Loucy (cell line): Measurements from ENCODE around the gene PWP2.
"Not testable (repeated sequence)": the region's sequence is repeated elsewhere in the genome, so short reads cannot be mapped to it uniquely, and the experiment has no call there.

Experiments used
- CTCF ChIP-seq: fragments of 200-600 bp; sonication (generic); conservative IDR thresholded peaks from 2 replicates; pipeline ENCODE4 v1.5.1; 2014; ENCODE audit warnings: mild to moderate bottlenecking, antibody characterized with exemption, low read length
- EZH2phosphoT487 ChIP-seq: fragments of 200-600 bp; IDR thresholded peaks from 2 replicates; pipeline ENCODE4 v1.6.1; 2018; ENCODE audit warnings: antibody characterized with exemption, mild to moderate bottlenecking, moderate library complexity, borderline replicate concordance

GRCh38 chr21:44171962-44172572 lies 64.9 kb downstream of the PWP2 start:
- not testable (repeated sequence) for TF ChIP-seq CTCF, EZH2phosphoT487
